Stomach (tissue), 4 donors: ENCODE measurements around the gene CTAG1B.
"Not testable (repeated sequence)": the region's sequence is repeated elsewhere in the genome, so short reads cannot be mapped to it uniquely, and the experiment has no call there.

Source experiments
- CTCF ChIP-seq, 7 experiments: fragments of 450-650 bp in 4 of 7; fragments of 200-600 bp in 3 of 7; sonication (generic) in 3 of 7; IDR thresholded peaks; one replicate each; pipeline ENCODE4 v1.5.1; 2016 to 2019; ENCODE audit warnings: antibody characterized with exemption in 7 of 7, control low read depth in 2 of 7, mild to moderate bottlenecking in 1 of 7
- EP300 ChIP-seq: sonication (generic); formaldehyde crosslinking; IDR thresholded peaks from one replicate; pipeline ENCODE4 v1.6.1; 2017; ENCODE audit warnings: antibody characterized with exemption
- POLR2A ChIP-seq, 4 donors: fragments of 450-650 bp; IDR thresholded peaks; one replicate each; pipeline ENCODE4 v1.6.1; 2016; ENCODE audit warnings: antibody characterized with exemption in 4 of 4, control low read depth in 2 of 4, mild to moderate bottlenecking in 1 of 4, moderate library complexity in 1 of 4
- POLR2AphosphoS5 ChIP-seq, 3 donors: sonication (generic); formaldehyde crosslinking; IDR thresholded peaks; one replicate each; pipeline ENCODE4 v1.6.1; 2016; ENCODE audit warnings: antibody characterized with exemption in 3 of 3

DNA sequence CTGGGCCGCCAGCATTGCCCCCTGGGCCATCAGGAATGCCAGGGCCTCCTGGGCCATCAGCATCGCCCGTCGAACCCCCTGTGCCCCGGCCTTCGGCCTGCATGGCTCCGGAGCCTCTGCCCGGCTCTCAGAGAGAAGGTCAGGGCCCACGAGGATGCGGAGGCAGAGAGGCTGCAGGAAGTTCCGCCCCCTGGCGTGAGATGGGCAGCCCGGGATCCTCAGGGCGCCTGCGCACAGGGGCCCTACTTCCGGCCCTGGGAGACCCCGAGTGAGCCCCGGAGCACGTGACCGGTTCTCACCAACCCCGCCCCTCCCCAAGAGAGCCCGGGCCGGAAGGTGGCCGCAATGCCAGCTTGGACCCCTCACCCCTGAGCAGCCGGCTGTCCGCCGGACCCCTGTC lies 34.3 kb upstream of the CTAG1B start, which contains the start of gene CTAG2:
- not testable (repeated sequence) for TF ChIP-seq CTCF (IDR thresholded peaks at IDR 0.05); POLR2A (IDR thresholded peaks at IDR 0.05); POLR2AphosphoS5 (IDR thresholded peaks at IDR 0.05); EP300
